HFFc6 (cell line): Measurements from ENCODE around the gene KLK13. TPM values are rescaled to one million over a fixed set of nuclear protein-coding genes. Genes with fewer than 3 reads are reported as not detected.

Source experiments
- DNase-seq: peaks from one replicate; pipeline ENCODE4 v3.0.0-alpha.2; 2018
- H3K27ac Mint-ChIP-seq: 2 replicates; pipeline ENCODE4 v1.8.0; 2020; ENCODE audit warnings: mild to moderate bottlenecking, mixed read lengths
- H3K27me3 Mint-ChIP-seq: 2 replicates; pipeline ENCODE4 v1.8.0; 2021; ENCODE audit warnings: mild to moderate bottlenecking, moderate library complexity, mixed read lengths; ENCODE audit not compliant: insufficient read depth
- H3K36me3 Mint-ChIP-seq: 2 replicates; pipeline ENCODE4 v1.8.0; 2021; ENCODE audit warnings: low read depth, mixed read lengths
- H3K4me1 Mint-ChIP-seq: 2 replicates; pipeline ENCODE4 v1.8.0; 2020; ENCODE audit warnings: low read depth, mixed read lengths
- H3K4me3 Mint-ChIP-seq: 2 replicates; pipeline ENCODE4 v1.8.0; 2020; ENCODE audit warnings: mild to moderate bottlenecking, moderate library complexity, mixed read lengths
- H3K9me3 Mint-ChIP-seq: 2 replicates; pipeline ENCODE4 v1.8.0; 2020; ENCODE audit warnings: mild to moderate bottlenecking, mixed read lengths
- total RNA-seq, 6 experiments: library from RNA; stranded (reverse); fragmentation: NEBNext Ultra II Directional; extraction: Animal tissue kit (Norgen Biotek cat#: 25700); gene quantifications; 2 replicates in 1 of 6; 3 replicates in 5 of 6; pipeline ENCODE4 v1.2.3, GENCODE V29; 2021
- TF ChIP-seq, protein P1 (sequence below): fragments of 200-600 bp; sonication (generic); IDR thresholded peaks from 2 replicates; pipeline ENCODE4 v1.5.0; 2021; ENCODE audit warnings: antibody characterized with exemption, mild to moderate bottlenecking

KLK13 gene
- total RNA-seq, 6 experiments from 2014 or later, result not detected

GRCh38 chr19:51084505-51084904, 19.6 kb upstream of the KLK13 start:
- Mint-ChIP-seq H3K9me3 (no peaks in the 10 kb centered on the region; the same call in 1 of the 2 replicates), H3K27ac (no peak overlapping the region), H3K4me1 (no peaks in the 10 kb centered on the region), H3K36me3 (no peaks in the 10 kb centered on the region), H3K27me3 (peaks cover 5% of the 10 kb centered on the region), H3K4me3 (no peak overlapping the region)
- TF ChIP-seq, protein P1, sequence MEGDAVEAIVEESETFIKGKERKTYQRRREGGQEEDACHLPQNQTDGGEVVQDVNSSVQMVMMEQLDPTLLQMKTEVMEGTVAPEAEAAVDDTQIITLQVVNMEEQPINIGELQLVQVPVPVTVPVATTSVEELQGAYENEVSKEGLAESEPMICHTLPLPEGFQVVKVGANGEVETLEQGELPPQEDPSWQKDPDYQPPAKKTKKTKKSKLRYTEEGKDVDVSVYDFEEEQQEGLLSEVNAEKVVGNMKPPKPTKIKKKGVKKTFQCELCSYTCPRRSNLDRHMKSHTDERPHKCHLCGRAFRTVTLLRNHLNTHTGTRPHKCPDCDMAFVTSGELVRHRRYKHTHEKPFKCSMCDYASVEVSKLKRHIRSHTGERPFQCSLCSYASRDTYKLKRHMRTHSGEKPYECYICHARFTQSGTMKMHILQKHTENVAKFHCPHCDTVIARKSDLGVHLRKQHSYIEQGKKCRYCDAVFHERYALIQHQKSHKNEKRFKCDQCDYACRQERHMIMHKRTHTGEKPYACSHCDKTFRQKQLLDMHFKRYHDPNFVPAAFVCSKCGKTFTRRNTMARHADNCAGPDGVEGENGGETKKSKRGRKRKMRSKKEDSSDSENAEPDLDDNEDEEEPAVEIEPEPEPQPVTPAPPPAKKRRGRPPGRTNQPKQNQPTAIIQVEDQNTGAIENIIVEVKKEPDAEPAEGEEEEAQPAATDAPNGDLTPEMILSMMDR, result no peak
- no peak for DNase-seq

DNA sequence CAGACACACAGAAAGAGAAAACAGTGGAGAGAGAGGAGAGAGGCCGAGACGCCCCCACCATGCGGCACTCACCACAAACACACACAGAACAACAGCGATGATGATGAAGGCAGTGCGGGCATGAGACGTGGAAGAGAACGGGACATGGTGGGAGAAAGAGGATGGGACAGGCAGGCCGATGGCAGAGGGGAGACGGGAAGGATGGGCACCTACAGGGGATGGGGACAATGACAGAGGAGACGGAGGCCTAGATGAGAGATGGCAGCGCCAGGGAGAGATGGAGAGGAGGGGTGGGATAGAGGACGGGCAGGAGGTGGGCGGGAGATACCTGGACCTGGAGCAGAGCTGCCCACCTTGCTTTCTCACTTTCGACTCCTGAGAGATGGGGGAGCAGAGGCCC, 18.9 kb upstream of the KLK13 start:
- Mint-ChIP-seq H3K36me3 (no peaks in the 10 kb centered on the region), H3K4me3 (no peak overlapping the region), H3K4me1 (no peaks in the 10 kb centered on the region), H3K27me3 (peaks cover 5% of the 10 kb centered on the region), H3K27ac (no peak overlapping the region), H3K9me3 (peaks cover under 1% of the 10 kb centered on the region; the same call in 1 of the 2 replicates)
- TF ChIP-seq, protein P1, result no peak
- no peak for DNase-seq

GRCh38 chr19:51083181-51083580, 18.3 kb upstream of the KLK13 start:
- Mint-ChIP-seq H3K4me3 (no peak overlapping the region), H3K27ac (no peak overlapping the region), H3K36me3 (no peaks in the 10 kb centered on the region), H3K9me3 (peaks cover 6% of the 10 kb centered on the region; the same call in 1 of the 2 replicates), H3K27me3 (peaks cover 6% of the 10 kb centered on the region), H3K4me1 (no peaks in the 10 kb centered on the region)
- TF ChIP-seq, protein P1, result no peak
- no peak for DNase-seq

DNA sequence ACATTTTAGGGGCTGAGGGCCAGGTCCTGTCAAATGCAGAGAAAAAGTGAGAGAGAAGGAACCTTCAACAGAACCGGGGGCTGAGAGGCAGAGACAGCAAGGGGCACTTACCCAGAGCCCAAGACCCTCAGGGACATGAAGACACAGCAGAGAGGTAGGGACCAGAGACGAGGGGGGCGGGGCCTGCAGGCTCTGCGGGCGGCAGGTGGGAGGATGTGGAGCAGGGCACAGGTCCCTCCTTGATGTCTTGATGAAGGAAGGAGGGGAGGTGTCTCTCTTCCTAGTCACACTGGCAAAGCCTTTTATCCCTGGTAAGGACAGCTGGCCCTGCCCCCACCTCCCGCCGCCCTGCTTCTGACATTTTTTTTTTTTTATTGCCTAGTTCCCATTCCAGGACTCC, 17.7 kb upstream of the KLK13 start, which contains the start of gene KLK14:
TSS of gene KLK14 (minus strand) at position 277 of the 400 bp plus-strand sequence. CDS start at position 4, 273 bp downstream.
- no peak for DNase-seq
- Mint-ChIP-seq H3K4me3 (no peak within 1 kb of the TSS), H3K36me3 (no peaks in the 10 kb centered on the region), H3K27ac (no peak within 1 kb of the TSS), H3K9me3 (peaks cover 6% of the 10 kb centered on the region; the same call in 1 of the 2 replicates), H3K4me1 (no peaks in the 10 kb centered on the region), H3K27me3 (peaks cover 6% of the 10 kb centered on the region)
- TF ChIP-seq, protein P1, result no peak

DNA sequence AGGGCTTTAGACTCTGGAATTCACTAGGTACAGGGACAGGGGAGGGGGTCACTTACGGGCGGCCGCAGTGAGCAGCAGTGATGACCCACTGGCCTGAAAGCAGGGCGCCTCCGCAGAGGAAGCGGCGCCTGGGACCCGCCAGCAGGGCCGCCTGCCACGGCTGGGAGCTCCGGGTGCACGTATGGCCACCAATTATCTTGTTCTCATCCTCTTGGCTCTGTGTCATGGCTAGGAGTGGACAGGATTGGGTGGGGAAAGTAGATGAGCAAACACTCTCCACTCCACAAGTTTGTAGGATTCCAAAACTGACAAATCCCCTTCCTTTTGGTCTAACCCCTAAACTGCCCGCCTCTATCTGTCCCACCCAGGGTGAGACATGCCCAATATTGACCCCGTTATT, 16.6 kb upstream of the KLK13 start:
- peaks cover 6% of the 10 kb centered on the region; the same call in 1 of the 2 replicates for H3K9me3 Mint-ChIP-seq

More for the DNA sequence above, 16.6 kb upstream of the KLK13 start:
- Mint-ChIP-seq H3K36me3 (no peaks in the 10 kb centered on the region), H3K4me3 (no peak overlapping the region), H3K27me3 (peaks cover 6% of the 10 kb centered on the region), H3K4me1 (no peaks in the 10 kb centered on the region), H3K27ac (no peak overlapping the region)
- no peak for DNase-seq
- TF ChIP-seq, protein P1, result no peak
